Hepatocyte (in vitro differentiated cells): ENCODE results near the gene HTR3D.
"Not testable (repeated sequence)": the region's sequence is repeated elsewhere in the genome, so short reads cannot be mapped to it uniquely, and the experiment has no call there.

ENCODE experiments used
- EZH2 ChIP-seq: fragments of 200-600 bp; sonication (generic); IDR thresholded peaks from 2 replicates; pipeline ENCODE4 v1.6.1; 2016; ENCODE audit warnings: antibody characterized with exemption, mild to moderate bottlenecking, borderline replicate concordance
- EZH2phosphoT487 ChIP-seq: fragments of 200-600 bp; sonication (generic); IDR thresholded peaks from one replicate; pipeline ENCODE4 v1.6.1; 2018; ENCODE audit warnings: antibody characterized with exemption, mild to moderate bottlenecking, low read depth, moderate library complexity; ENCODE audit not compliant: unreplicated experiment, severe bottlenecking
- TF ChIP-seq, protein P1 (sequence below): fragments of 200-600 bp; sonication (generic); IDR thresholded peaks from 2 replicates; pipeline ENCODE4 v1.5.1; 2016; ENCODE audit warnings: antibody characterized with exemption, mild to moderate bottlenecking; ENCODE audit not compliant: poor library complexity

DNA sequence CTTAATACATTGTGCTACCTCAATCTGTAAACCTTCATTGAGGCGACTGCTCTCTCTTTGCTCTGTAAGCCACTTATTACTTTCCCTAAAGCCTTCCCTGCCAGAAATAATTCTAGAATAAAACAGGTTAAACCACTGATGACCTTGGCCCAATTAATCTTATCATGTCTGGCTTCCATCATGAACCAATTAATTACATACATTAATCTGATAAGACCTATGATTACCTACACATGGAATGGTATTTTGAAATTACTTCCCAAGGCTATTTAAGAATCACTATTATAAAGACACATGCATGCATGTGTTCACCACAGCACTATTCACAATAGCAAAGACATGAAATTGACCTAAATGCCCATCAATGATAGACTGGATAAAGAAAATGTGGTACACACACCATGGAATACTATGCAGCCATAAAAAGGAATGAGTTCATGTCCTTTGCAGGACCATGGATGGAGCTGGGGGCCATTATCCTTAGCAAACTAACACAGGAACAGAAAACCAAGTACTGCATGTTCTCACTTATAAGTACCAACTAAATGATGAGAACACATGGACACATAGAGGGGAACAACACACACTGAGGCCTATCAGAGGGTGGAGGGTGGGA lies 3.2 kb upstream of the HTR3D start:
- TF ChIP-seq, protein P1, sequence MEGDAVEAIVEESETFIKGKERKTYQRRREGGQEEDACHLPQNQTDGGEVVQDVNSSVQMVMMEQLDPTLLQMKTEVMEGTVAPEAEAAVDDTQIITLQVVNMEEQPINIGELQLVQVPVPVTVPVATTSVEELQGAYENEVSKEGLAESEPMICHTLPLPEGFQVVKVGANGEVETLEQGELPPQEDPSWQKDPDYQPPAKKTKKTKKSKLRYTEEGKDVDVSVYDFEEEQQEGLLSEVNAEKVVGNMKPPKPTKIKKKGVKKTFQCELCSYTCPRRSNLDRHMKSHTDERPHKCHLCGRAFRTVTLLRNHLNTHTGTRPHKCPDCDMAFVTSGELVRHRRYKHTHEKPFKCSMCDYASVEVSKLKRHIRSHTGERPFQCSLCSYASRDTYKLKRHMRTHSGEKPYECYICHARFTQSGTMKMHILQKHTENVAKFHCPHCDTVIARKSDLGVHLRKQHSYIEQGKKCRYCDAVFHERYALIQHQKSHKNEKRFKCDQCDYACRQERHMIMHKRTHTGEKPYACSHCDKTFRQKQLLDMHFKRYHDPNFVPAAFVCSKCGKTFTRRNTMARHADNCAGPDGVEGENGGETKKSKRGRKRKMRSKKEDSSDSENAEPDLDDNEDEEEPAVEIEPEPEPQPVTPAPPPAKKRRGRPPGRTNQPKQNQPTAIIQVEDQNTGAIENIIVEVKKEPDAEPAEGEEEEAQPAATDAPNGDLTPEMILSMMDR: not testable (repeated sequence)
- TF ChIP-seq EZH2, EZH2phosphoT487: not testable (repeated sequence)
